HG02870 (cell line): ENCODE results near the gene SLAMF8.

Experiments
- ATAC-seq: cut with Tn5 transposase; IDR thresholded peaks from one replicate; pipeline ENCODE4 v1.9.1; 2021; ENCODE audit warnings: mild to moderate bottlenecking, moderate library complexity; ENCODE audit not compliant: unreplicated experiment

The SLAMF8 gene

DNA sequence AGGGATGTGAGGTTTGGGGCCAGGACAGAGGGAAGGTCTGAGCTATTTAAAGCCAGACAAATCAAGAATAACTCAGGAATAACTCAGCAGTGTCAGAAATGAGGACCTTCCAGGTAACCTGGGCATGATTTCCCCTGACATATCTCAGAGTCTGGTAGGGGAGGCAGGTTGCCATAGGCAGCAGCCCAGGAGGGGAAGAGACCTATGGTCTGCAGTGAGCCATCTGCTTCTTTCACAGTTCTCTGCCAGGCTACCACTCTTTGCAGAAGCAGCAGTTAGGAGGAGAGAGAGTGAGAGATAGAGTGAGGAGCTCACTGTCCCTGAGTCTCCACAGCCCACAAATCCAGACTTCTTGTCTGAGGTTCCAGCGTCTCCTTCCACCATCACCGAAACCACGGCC is 42.1 kb downstream of the SLAMF8 start:
- ATAC-seq = no peak

DNA sequence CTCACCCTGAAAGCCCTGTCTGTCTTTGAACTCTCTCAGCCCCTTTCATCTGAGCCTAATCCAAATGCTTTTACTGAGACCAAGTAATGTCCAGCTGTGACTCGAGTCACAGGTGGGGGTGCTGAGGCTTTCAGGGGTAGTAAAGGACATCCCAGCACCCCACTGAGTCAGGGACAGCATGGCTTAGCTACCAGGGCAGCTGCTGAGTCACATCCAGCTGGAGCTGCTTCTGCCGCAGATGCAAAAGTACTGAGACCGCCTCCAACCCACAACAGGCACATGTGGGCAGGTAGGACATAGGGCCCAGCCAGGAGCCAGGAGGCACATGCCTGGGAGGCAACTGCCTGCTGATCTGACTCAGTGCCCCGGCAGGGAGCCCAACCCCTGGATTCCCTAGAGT is 42.5 kb downstream of the SLAMF8 start:
- ATAC-seq = no peak

DNA sequence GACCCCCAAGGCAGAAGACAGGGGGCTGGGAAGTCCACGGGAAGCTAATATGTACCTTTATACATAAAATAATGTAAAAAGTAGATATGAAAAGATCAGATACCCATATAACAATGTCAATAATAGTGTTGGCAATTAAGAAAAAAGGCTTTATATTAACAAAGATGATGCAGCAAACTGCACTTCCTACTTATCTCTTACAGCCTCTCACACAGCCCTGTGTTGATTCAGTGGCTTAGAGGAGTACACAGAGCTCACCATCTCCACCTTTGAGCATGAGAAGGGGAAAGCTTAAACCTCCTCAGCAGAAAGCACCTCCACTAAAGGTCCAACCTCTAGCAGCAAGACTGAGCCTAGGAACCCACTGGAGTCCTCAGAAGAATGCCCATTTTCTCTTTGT is 42.9 kb downstream of the SLAMF8 start:
- ATAC-seq = no peak

DNA sequence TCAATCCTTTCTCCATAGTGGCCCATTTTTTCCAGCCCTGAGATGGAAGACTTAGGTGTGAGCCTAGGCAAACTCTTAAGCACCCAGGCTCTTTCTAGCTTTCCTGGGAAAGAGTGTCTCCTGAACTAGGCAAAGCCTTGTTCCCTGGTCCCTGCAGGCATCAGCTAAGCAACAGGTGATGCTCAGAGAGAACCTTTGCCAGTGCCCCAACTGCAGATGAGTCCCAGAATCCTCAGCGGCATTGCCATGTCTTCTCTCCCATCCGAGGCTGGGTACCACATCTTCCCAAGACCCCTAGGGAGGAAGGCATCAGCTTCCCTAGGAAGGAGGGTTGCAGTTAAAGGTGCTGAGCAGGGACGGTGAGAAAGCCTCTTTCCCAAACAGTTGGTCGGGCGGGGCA is 44.0 kb downstream of the SLAMF8 start:
- ATAC-seq = no peak

DNA sequence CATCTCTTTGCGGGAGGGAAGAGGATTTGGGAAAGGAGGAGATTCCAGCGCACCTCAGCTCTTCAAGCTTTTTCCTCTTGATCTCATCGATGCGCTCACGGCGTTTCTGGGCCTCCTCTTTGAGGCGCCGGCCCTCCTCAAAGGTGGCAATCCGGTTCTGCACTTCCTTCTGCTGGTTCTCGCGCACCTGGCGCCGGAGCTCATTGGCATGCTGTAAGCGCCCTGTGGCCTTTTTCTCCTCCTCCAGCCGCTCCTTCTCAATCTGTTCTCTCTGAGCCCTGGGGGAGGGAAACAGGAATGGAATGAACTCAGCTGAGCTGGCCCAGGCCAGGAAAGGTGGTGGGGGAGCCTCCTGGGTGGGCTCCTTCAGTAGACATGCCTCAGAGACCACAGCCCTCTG is 46.2 kb downstream of the SLAMF8 start:
- no peak for ATAC-seq

DNA sequence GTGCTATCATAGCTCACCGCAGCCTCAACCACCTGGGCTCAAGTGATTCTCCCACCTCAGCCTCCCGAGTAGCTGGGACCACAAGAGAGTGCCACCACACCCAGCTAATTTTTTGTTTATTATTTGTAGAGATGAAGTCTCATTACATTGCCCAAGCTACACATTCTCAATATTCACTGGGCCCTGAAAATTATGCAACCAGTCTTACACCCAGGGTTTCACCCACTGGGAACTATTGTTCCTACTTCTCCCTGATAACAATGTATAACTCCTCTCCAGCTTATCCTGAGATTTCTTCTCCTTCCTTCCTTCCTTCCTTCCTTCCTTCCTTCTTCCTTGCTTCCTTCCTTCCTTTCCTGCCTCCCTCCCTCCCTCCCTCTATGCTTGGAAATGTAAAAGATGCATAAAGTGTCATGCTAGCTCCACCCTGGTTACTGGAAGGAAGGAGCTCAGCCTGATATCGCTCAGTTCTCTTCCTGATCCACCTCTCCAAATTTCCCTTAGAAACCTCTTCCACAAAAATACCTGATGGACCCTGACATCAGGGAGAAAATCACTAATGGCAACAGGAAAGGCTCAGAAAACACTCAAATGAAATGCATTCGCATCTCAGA is 47.0 kb downstream of the SLAMF8 start:
- no peak for ATAC-seq

DNA sequence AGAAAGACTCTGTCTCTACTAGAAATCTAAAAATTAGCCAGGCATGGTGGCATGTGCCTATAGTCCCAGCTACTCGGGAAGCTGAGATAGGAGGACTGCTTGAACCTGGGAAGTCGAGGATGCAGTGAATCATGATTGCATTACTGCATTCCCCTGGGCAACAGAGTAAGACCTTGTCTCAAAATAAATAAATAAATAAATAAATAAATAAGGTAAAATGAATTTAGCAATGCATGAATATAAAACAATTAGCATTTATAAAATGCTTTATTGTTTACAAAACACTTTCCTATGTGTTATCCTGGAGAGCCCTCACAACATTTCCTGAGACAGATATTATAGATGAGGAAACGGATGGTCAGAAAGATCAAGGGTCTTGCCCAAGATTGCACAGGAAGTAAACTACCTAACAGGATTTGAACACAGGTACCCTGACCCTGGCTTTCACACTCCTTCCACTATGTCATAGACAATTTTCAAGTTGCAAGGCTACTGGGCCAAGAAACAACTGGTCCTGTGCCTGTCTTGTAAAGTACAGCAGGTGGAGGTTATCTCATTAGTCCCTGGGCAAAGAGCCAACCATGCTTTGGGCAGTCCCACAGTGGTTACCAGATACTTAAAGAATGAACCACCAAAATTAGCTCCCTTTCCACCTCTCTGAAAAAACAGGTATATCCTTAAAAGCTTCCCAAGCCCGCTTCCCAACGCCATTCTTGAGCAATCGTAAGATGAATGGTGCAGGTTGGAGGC is 51.2 kb downstream of the SLAMF8 start:
- ATAC-seq = no peak

DNA sequence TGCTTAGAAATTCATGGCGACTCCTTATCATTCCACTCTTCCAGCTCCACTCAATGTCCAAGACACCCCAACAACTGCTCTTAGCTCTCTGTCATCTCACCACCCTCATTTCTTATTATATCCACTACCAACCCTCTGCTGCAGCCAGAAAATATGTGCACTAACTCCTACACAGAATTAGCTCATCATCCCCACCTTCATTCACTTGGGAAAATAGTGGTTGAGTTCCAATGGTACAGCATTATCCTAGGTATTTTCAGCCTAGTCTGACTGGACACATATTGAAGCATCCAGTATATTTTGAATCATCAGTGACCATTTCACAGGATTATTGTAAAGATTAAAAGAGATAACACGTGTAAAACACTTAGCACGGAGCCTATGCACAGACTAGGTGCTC is 52.5 kb downstream of the SLAMF8 start:
- ATAC-seq = no peak

DNA sequence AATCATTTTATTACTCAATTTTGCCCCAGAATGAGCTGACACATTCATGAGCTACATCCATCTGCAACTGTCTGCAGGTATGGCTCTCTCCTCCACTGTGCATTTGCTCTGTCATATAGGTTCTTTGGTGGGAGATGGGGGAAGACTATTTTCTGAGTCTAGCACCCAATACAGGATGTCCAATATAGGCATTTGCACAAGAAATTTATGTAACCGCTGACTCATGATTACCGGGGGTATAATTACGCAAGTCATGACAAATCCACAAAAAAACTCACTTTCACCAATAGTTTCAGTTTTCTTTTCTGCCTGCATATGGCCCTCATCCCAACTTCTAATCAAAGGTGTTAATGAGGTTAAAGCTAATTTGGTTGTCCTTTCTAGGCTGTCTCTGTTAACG is 53.3 kb downstream of the SLAMF8 start:
- no peak for ATAC-seq

DNA sequence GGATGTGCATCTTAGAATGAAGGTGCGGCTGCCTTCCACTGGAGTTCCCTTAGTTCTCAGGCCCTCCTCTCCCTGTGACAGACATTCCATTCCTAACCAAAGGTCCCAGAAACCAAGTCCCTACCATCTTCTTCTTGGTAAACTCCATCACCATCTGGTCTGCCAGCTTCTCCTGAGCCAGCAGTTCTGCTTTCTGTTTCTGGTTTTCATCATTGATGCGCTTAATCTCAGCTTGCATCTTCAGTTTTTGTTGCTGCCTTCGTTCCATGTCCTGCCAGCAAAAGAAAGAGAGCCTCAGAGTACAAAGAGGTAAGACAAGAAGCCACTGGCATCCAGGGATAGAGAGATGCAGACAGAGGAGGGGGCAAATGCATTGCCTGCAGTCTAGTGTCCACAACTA is 53.8 kb downstream of the SLAMF8 start:
- ATAC-seq = no peak

DNA sequence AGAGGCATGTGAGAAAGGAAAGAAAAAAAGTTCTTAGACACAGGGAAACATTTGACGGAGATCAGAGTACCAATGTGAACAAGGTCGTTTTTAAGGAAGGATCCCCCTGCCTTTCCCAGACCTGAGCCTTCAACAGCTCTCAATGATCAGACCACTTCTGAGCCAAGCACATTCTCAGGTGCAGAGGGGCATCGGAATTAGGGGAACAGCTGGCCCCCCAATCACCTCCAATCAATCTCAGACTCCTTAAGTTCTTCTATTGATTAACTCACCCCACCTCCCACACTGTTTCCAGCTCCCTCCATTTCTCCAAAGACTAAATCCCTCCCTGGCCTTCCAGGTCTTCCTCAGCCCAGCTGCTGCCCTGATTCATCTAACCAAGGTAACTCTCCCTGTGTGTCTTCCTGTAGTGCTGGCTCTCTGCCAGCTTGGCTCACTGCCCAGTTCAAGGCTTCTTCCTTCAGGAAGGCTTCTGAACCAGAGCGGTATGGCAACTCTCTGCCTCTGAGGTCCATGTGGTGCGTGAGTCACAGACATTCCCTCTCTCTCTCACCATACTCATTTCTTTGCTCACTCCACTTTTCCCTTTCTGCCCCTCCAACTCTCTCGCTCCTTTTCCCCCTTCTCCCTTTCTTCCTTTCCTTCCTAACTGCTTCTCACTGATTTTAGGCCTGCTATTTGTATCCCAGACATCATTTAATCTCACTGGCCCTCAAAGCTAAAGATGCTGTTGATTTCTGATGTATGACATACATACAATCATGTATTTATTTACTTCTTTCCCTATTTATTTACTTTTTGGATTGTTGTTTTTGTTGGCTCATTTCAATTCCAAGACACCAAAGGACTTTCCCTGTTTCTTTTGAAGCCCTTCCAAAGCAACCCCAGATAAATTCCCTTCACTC is 55.2 kb downstream of the SLAMF8 start:
- no peak for ATAC-seq

DNA sequence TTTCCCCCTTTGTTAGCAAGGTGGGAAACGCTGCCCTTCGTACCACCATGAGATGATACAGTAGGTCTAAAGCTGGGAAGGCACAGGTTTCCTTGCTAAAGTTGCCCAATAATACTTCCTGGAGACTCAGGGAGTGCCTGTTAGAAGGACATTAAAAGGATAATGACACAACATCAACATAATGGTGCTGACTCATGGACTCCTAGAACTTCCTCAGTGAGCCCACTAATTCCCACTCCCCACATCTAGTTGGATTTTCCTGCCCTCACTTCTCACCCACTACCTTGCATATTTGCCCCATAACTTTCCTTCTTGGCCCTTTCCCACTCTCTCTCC is 55.8 kb downstream of the SLAMF8 start:
- ATAC-seq = no peak

DNA sequence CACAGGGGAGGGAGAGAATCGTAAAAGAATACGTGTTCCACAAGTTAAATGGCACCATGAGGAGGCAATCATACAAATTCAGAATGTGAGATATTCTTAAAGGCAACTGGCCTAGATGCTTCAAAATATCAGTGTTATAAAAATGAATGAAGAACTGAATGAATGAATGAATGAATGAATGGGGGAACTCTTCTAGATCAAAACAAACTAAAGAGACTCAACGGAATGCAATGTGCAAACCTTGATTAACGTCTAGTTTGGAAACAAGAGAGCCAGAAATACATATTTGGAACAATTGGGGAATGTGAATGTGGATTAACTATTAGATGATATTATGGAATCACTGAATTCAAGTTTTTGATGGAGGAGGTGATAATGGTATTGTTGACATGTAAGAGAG is 56.5 kb downstream of the SLAMF8 start:
- ATAC-seq = no peak

DNA sequence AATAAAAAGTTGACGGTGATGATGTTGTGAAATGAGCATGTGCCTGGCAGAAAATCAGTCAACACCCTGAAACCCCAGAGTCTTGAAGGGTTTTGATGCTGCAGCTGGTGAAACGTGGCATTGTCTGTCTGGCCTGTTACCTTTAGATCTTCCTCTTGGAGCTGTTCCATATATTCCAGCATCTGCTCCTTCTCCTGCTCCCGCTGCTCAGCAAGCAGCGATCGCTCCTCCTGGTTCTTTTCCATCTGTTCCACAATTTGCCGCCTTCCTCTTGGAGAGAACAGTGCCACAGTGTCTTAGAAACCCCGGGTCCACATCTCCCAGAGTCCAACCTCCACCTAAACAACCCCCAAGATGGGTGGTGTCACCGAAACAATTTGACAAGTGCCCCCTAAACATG is 57.6 kb downstream of the SLAMF8 start:
- no peak for ATAC-seq
